Ureter (tissue), 1 donor: Measurements from ENCODE around the gene GDE1. TPM values are rescaled to one million over a fixed set of nuclear protein-coding genes. Genes with fewer than 3 reads are reported as not detected.

Source experiments
- DNase-seq: peaks from one replicate; pipeline ENCODE4 v3.0.0-alpha.2; 2020; ENCODE audit warnings: low spot score
- total RNA-seq: library from RNA; stranded (reverse); gene quantifications from one replicate; pipeline ENCODE4 v1.2.4, GENCODE V29; 2023
- donor health status: DM: yes; HTN: yes; CAD: no.

Gene GDE1
- total RNA-seq, 1 donor from 2014 or later = 80.8 TPM

DNA sequence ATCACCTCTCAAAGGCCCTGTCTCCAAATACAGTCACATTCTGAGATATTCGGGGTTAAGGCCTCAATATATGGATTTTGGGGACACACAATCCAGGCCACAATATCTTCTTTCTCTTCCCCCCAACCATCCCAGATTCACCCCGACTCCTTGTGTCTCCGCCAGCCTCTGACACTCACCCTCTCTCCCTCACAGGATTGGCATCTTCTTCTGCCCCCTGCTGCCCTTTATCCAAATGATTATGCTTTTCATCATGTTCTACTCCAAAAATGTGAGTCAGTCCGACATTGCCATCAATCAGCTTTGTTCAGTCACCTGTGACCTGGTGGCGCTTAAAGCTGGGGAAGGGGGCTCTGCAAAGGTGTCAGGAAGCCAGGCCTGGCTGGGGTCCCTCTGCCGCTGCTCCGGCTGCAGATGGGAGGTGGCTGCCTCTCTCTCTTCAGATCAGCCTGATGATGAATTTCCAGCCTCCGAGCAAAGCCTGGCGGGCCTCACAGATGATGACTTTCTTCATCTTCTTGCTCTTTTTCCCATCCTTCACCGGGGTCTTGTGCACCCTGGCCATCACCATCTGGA, 35.1 kb downstream of the GDE1 start:
- DNase-seq = no peak

DNA sequence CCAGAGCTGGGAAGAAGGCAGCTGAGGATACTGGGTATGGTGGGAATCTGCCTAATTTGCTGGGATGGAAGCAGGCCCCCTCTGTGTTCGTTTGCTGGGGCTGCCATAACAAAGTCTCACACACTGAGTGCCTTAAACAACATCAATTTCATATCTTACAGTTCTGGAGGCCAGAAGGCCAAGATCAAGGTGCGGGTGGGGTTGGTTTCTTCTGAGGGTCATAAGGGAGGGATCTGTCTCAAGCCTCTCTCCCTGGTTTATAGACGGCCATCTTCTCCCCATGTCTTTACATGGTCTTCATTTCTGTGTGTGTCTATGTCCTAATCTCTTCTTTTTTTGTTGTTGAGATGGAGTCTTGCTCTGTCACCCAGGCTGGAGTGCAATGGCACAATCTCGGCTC, 35.8 kb downstream of the GDE1 start:
- DNase-seq = no peak

DNA sequence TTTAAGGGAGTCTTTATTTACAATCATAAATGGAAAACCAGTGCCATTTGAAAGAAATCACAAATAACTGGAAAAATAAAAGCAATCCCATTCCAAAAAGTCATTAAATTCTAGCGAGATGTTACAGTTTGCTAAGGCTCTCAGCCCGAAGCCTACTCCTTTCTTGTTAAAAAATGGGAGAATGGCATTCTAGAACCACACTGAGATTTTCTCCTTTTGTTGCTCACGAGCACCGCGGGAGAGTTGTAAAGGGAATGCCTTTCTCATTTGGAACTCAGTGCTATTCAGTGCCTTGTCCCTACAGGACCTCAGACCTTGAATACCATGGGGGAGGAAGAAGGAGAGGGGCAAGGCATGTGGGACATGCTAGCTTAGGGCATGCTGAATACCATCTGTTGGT, 36.3 kb downstream of the GDE1 start:
- DNase-seq = no peak

DNA sequence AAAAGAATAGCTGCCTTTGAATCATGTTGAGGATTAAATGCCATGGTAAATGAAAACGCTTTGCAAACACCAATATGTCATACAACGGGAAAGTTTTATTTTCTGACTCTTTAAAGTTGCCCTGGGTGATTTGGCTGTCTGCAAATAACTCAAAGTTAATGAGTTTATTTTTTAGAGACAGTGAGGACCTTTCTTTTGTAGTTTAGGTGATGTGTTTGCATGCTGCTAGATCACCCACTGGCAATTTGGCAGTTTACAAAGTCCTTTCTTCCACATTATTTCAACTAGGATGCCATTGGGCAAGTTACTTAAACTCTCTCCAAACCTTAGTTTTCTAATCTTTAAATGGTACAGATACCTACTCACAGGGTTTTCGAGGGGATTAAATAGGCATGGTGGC, 37.8 kb downstream of the GDE1 start:
- no peak for DNase-seq

DNA sequence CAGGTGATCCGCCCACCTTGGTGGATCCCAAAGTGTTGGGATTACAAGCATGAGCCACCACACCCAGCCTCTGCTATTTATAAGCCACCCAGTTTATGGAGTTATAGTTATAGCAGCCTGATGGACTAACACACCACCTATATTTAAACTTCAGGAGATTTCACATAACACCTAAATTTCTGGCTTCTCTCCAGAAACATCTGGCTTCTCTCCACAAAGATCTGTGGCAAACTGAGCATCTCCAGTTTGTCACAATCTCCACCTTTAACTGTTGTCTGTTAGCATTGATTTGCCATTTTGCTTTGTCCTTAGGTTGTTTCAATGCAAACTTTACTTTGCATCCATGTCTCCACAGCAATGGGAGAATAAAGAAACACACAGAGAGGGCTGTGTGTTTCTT, 39.6 kb downstream of the GDE1 start:
- no peak for DNase-seq

DNA sequence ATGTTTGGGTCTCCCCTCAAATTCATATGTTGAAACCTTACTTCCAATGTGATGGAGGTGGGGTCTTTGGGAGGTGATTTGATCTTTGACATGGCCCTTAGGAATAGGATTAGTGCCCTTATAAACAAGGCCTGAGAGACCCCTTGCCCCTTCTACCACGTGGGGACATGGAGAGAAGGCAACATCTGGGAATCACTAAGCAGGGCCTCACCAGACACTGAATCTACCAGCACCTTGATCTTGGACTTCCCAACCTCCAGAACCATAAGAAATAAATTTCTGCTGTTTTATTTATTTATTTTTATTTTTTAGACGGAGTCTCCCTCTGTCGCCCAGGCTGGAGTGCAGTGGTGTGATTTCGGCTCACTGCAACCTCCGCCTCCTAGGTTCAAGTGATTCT, 40.1 kb downstream of the GDE1 start:
- DNase-seq = no peak

DNA sequence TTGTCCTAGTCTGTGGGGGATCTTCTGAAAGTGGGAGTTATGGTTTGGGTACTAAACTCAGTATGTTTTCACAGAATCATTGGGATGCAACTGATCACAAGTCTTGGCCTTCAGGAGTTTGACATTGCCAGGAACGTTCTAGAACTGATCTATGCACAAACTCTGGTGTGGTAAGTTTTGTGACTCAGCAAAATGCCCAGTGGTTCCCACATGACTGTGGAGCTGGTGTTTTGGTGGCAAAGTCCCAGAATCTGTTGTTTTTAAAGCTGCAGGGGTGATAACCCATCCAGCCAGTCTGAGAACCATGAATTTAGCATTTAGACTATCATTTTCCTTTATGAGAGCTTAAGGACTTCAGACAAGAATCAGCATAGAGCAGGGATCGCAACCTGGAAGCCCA, 40.6 kb downstream of the GDE1 start:
- no peak for DNase-seq

DNA sequence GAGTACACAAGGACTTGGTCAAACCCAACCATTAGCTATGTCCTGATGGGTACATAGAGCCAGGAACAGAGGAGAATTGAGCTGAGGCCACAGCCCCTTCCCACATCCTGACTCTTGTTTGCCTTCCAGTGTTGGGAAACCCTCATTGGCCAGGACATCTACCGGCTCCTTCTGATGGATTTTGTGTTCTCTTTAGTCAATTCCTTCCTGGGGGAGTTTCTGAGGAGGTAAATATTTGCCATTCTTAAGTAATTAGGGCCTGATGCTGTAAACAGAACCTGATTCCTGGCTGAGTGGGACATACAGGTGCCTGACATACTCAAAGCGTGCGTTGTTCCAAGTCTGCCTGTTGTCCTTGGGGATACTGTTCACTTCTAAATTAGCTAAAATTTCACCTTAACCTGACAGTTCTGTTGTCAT, 42.6 kb downstream of the GDE1 start:
- no peak for DNase-seq

DNA sequence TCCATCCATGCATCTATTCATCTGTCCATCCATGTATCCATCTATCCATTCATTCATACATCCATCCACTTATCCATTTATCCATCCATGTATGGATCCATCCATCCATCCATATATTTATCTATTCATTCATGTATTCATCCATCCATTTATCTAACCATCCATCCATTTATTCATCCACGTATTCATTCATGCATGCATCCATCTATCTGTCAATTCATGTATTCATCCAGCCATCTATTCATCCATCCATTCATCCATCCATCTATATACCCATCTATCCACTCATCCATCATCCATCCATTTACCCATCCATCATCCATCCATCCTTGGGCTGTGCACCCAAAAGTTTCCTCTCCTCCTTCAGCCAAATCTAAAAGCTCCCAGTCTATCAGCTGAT, 43.4 kb downstream of the GDE1 start:
- DNase-seq = no peak

DNA sequence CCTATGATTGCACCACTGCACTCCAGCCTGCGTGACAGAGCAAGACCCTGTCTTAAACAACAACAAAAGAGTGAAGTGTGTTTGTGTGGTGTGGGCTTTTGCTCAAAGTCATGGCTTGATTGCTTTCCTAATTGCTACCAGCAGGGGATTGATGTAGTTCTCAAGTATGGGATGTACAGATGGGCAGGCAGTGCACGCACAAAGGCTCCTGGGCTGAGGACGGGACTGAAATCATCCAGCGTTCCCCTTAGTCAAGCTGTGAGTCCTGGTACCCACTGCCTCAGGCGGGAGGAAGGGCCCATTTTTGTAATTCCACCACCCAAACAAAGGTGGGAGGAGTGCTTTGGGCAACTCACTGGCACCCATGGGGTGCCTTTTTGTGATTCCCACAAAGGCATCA, 47.3 kb downstream of the GDE1 start:
- DNase-seq = no peak

DNA sequence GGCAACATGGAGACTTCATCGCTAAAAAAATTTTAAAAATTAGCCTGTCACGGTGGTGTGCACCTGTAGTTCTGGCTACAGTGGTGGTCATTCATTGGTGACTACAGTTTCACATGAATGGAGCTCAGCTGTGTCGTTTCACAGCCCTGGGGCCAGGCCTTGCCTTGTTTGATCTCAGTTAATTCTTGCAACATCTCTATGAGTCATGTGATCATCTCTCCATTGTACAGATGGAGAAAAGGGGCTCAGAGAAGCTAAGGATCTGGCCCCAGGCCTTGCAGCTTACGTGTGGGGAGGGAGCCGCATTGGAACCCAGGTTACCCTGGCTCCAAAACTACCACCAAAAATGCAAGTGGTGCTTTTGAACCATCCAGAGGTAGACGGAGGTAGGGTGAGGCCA, 49.4 kb downstream of the GDE1 start:
- no peak for DNase-seq

DNA sequence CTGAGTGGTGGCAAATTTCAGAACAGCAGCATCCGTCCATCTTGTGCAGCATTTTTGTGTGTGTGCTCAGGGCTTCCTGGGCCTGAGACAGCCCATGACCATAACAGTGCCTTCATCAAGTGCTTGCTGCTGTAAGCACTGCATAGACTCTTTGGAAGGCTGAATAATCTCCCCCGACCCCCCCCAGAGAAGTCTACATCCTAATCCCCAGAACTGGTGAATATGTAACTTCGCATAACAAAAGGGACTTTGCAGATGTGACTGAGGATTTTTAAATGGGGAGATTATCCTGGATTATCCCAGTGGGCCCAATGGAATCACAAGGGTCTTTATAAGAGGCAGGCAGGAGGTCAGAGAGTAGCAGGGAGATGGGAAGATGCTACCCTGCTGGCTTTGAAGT, 53.6 kb downstream of the GDE1 start:
- no peak for DNase-seq

DNA sequence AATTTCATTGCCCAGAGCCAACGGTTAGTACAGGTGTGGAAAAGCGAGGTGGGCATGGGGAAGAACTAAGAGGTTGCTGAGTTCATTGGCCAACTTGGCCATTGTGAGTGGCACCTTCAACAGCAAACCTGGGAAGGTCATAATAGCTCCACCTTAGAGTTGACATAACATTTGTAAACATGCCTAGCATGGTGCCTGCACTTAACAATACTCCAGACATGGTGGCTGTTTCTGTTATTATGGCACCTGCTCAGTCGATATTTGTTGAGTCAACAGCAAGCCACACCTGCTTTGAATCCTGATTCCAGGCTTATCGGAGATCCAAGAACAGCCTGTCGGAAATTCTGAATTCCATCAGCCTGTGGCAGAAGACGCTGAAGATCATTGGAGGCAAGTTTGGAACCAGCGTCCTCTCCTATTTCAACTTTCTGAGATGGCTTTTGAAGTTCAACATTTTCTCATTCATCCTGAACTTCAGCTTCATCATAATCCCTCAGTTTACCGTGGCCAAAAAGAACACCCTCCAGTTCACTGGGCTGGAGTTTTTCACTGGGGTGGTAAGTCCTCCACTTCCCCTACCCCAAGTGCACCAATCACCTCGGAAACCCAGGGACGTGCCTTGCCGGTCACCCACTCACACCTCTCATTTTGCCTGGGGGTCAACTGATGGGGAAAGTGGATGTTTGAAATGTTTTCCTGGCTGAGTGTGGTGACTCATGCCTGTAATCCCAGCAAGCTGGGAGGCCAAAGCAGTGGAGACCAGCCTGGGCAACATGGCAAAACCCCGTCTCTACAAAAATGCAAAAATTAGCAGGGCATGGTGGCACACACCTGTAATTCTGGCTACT, 58.2 kb downstream of the GDE1 start:
- no peak for DNase-seq

DNA sequence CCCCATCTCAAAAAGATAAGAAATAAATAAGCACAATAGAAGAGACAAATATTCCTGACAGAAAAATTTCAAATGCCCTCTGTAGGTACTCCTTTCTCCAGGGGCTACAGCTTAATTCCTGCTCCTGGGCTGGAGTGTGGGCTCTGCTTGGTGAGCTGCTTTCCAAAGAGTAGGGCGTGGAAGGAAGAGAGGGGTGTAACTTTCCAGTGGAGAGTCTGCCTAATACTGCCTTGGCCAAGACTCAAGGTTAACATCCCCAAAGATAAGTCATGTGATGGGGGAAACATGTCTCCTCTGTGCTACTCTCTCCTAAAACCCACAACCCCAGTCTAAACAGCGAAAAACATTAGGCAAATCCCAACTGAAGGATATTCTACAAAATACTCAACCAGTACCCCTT, 61.5 kb downstream of the GDE1 start:
- no peak for DNase-seq

DNA sequence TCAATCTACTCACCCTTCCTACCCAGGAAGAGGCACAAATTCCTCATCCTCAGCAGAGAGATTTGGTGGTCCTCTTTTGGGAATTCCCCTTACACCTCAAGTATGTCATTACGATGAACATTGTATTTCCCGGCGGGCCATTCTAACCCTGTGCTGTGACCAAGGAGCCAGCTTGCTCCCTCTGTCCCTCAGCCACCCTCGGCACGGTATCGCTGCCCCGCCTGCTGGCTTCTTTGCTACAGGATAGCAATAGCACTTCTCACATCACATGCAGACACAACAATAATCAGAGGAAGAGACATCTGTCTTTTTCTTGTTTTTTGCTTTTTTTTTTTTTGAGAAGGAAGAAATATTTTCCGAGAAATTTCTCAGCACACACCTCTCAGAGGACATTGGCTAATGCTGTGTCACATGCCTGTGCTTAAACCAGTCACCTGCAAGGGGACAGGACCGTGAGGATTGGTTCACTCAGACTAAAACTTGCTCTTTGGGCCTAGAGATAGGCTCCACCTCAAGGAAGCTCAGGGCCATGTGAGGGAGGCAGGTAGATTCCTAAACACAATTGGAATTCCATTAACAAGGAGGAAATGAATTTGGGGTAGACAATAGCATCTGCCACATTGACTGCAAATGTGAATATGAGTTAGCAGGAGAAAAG, 63.0 kb downstream of the GDE1 start:
- DNase-seq = no peak

Other genes starting within 250 kb of the GDE1 start
- gene CLEC19A, start 236.4 kb downstream of the GDE1 start, total RNA-seq = not detected
- 21.1 TPM for gene TMC5, start 104.2 kb downstream of the GDE1 start, total RNA-seq
- gene CCP110, start 1.8 kb upstream of the GDE1 start, total RNA-seq = 36.0 TPM
- 76.4 TPM for gene VPS35L, start 33.6 kb upstream of the GDE1 start, total RNA-seq
- 27.4 TPM for gene KNOP1, start 196.1 kb upstream of the GDE1 start, total RNA-seq
- 33.2 TPM for gene IQCK, start 196.2 kb upstream of the GDE1 start, total RNA-seq